Omental fat pad (tissue), 4 donors: Measurements from ENCODE around the gene CYBC1. TPM values are rescaled to one million over a fixed set of nuclear protein-coding genes. Genes with fewer than 3 reads are reported as not detected.

ENCODE experiments used
- ATAC-seq: fragments of 150-250 bp; one replicate; pipeline ENCODE4 v1.9.1; 2016; ENCODE audit warnings: mild to moderate bottlenecking, moderate library complexity; ENCODE audit not compliant: low FRiP score
- DNase-seq: peaks from one replicate; pipeline ENCODE4 v3.0.0-alpha.2; 2019; ENCODE audit warnings: low spot score
- total RNA-seq, 4 donors: library from RNA; depleted of rRNA; stranded (reverse); fragments of >200 nt; gene quantifications; one replicate each; pipeline ENCODE4 v1.1.0, GENCODE V29; 2016
- TF ChIP-seq, protein P1 (sequence below), 3 donors: fragments of 450-650 bp; IDR thresholded peaks; one replicate each; pipeline ENCODE4 v1.5.1; 2016 to 2017; ENCODE audit warnings: antibody characterized with exemption in 3 of 3, mild to moderate bottlenecking in 3 of 3, moderate library complexity in 2 of 3

CYBC1 gene
- total RNA-seq = 10 to 100 TPM; 43.8 to 74.6 (median 68.4) TPM

DNA sequence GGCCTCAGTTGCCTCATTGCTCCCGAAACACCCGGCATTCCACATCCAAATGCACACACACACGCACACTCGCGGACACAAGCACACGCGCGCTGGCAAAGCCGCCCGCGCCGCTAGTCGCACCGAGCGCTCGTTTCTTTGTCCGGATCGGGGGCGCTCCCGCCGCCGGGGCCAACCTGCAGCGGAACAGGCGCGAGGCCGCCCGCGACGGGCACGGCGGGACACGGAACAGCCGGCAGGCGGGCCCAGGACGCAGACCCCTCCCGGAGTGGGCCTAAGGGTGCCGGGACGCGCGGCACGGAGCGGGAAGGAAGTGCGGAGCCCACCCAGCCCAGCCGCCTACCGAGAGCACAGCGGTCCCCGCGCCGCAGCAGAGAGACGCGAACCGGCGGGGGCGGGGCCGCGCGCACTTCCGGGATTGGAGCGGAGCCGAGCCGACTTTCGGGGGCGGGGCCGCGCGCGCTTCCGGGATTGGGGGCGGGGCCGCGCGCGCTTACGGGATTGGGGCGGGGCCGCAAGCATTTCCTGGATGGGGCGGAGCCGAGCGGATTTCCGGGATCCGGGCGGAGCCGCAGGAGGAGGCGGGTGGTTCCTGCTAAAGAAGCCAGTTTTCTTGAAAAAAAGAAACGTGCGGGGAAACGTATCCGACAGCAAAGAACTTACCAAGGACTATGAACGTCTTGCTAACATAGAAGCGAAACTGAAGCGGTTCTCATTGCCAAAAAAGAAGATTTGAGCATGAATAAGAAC is at the start of gene CYBC1:
CYBC1 (minus strand) TSS at position 396 of the 750 bp plus-strand sequence. CDS start 1,498 bp downstream, outside the sequence.
- peak; percentile 94 for ATAC-seq
- TF ChIP-seq, protein P1, sequence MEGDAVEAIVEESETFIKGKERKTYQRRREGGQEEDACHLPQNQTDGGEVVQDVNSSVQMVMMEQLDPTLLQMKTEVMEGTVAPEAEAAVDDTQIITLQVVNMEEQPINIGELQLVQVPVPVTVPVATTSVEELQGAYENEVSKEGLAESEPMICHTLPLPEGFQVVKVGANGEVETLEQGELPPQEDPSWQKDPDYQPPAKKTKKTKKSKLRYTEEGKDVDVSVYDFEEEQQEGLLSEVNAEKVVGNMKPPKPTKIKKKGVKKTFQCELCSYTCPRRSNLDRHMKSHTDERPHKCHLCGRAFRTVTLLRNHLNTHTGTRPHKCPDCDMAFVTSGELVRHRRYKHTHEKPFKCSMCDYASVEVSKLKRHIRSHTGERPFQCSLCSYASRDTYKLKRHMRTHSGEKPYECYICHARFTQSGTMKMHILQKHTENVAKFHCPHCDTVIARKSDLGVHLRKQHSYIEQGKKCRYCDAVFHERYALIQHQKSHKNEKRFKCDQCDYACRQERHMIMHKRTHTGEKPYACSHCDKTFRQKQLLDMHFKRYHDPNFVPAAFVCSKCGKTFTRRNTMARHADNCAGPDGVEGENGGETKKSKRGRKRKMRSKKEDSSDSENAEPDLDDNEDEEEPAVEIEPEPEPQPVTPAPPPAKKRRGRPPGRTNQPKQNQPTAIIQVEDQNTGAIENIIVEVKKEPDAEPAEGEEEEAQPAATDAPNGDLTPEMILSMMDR (IDR thresholded peaks at IDR 0.05) = no peak
- DNase-seq = peak; percentile 78

DNA sequence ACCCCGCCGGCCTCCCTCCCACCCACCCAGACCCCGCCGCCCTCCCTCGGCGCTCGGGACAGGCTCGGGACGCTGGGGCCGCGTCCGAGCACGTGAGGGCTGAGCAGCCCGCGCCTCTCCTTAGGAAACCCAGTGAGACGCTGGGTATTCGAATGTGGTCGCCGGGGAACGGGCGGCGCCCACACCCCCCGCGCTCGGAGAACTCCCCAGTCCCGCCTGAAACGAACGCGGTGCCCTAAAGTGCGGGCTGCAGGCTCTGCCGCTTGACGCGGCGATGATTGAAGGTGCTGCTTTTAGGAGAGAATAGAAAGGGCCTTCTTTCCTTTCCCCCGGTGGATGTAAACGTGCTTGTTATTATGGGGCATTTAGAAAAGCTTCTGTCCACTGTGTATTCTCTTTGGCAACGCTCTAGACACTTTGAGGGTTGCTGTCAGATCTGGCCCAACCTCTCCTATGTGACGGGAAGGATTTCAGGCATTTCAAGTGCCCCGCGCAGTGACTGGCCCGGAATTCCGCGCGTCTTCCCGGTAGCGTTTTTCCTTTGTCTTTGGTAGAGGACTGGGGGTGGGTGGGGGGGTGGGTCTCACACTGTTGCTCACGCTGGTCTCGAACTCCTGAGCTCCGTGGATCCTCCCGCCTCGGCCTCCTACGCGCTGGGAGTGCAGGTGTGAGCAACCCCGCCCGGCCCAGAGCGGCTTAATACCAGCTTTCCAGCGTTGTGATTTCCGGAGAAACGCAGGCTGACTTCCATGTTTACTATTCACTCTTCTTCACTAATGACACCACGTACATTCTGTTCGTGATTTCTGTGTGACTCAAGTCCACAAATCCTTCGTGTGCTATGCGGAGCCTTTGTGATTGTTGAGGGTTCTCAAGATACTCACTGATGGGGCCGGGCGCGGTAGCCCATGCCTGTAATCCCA is 47.2 kb upstream of the CYBC1 start:
- DNase-seq = no peak
- peak; percentile 31 for ATAC-seq
- TF ChIP-seq, protein P1 (IDR thresholded peaks at IDR 0.05) = no peak

DNA sequence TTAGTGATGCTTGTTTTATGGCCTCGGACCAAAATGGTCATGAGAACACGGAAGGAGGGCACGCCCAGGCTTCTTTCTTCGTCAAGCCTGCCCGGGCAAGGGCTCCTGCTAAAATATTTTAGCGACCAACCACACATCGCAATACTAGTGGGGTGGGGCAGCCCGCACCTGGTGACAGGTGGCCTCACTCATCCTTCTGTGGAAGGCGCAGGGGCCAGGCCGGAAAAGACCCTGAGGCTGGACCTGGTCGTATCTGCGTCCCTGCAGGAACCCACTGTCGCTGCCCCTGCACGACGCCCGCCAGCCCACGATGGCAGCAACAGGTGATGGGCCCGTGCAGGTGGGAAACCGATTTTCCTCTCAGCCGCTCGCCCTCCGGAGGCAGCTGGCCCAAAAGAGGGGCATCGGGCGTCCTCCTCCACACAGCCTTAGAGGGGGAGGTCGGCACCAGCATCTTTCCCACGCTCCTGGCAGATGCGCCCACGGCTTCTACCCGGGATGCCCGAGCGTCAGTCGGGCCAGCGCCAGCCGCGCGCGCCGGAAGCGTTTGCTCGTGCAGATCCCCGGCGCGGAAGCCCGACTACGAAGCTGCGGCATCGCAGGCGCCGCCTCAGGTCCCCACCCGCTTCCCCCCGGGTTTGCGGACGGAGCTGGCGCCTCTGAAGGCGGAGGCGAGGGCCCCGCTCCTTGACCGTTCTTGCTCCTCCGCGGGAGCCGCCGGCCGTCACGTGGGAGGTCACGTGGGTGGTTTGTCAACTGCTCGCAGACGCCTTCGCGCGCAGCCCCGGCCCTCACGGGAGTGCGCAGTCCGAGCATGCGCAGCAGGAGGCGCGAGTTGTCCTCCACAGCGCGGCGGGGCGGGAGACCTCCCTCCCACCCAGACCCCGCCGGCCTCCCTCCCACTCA is 46.2 kb upstream of the CYBC1 start:
- DNase-seq = peak; percentile 97
- TF ChIP-seq, protein P1 (IDR thresholded peaks at IDR 0.05) = no peak
- ATAC-seq = peak; percentile 77

DNA sequence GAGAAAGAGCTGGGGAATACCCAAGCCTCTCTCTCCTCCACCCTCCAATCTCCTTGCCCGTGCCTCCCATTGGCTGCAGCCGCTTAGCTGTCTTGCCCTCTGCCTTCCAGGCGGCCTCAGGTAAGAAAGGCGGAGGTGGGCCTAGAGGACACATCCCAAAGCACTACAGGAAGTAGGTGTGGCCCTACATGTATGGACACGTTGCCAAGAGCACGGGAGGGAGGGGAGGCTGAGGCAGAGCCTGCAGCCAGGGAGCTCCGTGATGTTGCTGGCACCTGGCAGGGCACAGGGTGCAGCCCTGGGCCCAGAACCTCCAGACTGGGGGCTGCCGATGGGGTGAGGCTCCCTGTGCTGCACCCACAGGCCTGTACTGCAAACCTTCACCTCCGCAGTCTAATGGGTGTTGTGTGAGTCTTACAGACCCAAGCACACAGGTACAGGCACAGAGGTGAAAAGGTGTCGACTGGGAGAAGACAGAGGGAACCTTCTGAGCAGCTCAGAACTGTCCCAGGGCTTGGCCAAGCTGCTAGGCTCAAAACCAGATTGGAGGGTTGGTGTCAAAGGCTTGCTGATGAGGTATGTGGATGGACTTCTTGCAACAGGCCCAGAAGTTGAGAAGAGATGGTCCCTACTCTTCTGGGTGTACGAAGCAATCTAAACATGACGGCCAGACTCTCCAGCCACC is 45.4 kb upstream of the CYBC1 start:
- TF ChIP-seq, protein P1 (IDR thresholded peaks at IDR 0.05) = no peak
- ATAC-seq (no peak), DNase-seq (no peak)

DNA sequence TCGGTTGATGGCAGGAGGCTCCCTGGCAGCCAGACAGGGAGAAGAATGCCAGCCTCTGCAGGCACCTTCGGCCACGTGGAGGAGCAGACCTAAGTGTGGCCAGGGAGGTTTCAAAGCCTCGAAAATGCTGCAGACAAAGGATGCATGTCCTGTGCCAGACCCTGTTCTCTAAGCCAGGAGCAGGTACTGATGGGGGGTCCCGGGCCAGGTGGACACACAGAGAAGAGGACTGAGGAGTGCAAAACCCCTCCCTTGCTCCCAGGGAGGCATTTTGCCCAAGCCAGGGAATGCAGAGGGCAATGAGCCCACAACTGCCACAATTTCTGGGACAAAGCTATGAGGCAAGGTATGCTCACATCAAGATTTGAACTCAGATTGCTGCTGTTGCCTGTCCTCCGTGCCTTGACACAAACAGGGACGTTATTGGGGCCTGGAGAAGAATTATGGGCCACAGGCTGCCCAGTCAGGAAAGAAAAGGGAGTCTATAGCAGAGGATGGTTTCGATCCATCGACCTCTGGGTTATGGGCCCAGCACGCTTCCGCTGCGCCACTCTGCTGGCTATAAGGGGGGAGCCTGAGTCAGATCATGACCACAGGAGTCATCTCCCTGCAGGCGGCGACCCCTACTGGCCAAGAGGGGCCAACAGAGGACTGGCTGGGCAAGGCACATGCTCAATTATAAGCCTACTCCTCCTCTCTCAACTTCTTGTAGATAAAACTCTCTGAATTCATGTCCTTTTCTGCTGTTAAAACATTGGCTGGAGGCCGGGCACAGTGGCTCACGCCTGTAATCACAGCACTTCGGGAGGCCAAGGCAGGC is 43.9 kb upstream of the CYBC1 start:
- ATAC-seq = peak; percentile 86
- TF ChIP-seq, protein P1 (IDR thresholded peaks at IDR 0.05) = peak in 2 of 3 donors; percentile 92 to 95
- DNase-seq = peak; percentile 86
